ENCODE measurements around the gene ELOA. TPM values are rescaled to one million over a fixed set of nuclear protein-coding genes. Genes with fewer than 3 reads are reported as not detected.

Gene ELOA
- total RNA-seq, 2 donors from 2014 or later: 34.7 to 39.7 TPM

DNA sequence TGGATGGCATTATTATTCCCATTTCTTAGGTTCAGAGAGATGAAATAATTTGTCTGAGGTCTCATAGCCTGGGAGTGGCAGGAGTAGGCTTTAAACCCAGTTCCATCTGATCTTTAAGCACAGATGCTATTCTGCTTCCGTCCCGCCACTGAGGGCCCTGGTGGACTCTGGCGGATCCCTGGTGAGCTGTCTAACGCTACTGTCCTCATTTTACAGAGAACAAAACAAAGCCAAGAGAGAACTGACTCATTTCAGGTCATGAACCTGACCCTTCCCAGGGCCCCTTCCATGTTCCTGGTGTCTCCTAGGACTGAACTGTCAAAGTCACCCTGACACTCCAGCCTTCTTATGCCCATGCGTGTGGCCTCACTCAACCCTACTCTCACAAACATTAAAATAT is 60.4 kb downstream of the ELOA start:
- no peaks in the 10 kb centered on the region for H3K9me3 ChIP-seq (ENCODE audit: control insufficient read depth, low read length, poor library complexity, severe bottlenecking)
- Mint-ChIP-seq H3K27me3 (no peaks in the 10 kb centered on the region), H3K27ac (peak overlapping the region; percentile 88)

DNA sequence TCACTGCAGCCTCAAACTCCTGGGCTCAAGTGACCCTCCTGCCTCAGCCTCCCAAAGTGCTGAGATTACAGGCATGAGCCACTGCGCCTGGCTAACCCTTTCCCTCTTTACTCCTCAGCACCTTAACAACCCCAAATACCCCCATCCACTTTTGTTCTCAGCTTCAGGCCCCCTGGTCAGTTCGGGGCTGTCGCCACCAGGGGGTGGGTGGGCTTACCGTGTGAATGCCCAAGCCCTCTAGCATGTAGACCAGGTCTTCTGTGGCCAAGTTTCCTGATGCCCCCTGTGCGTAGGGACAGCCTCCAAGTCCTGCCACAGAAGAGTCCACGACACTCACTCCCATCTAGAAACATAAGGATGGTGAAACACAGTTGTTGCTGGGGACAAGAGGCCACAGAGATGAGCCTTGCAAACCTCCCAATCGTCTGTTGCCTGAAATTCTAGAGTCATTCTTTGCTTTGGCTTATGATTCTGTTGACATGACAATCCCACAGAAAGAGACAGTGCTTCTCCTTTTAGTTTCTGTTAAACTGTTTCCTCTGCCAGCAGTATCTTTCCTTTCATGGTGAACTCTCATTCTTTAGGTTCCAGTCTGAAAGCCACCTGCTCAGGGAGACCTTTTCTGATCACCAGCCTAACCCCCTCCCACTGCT is 61.0 kb downstream of the ELOA start:
- peaks cover 5% of the 10 kb centered on the region for H3K36me3 Mint-ChIP-seq (ENCODE audit: low read depth)
- DNase-seq (no peak), ATAC-seq (no peak)
- H3K27me3 Mint-ChIP-seq: no peaks in the 10 kb centered on the region
- peaks cover 19% of the 10 kb centered on the region for H3K4me1 Mint-ChIP-seq
- H3K4me3 Mint-ChIP-seq: no peak overlapping the region
- H3K9me3 ChIP-seq (ENCODE audit: control insufficient read depth, low read length, poor library complexity, severe bottlenecking): no peaks in the 10 kb centered on the region
- peak overlapping the region; percentile 88 for H3K27ac Mint-ChIP-seq

More for the DNA sequence above, 60.4 kb downstream of the ELOA start:
- Mint-ChIP-seq H3K4me3 (no peak overlapping the region), H3K4me1 (peaks cover 24% of the 10 kb centered on the region), H3K36me3 (ENCODE audit: low read depth) (peaks cover 5% of the 10 kb centered on the region)
- DNase-seq (no peak), ATAC-seq (no peak)

DNA sequence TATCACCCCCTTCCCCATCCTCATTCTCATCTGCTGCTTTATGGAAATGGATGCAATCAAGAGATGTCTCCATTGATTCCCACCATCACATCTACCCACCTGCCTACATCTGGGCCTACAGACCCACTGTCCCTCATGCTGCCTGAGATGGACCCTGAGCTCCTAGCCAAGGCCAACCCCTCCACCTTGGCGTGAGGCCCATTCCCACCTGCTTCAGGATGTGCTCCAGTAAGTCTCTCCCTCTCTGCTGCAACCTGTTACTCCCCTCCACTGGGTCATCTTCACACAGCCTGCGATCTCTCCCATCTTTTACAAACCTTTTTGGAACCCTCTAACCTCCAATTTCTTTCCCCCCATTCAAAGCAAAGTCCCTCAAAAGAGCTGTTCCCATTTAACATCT is 61.8 kb downstream of the ELOA start:
- Mint-ChIP-seq H3K4me3 (no peak overlapping the region), H3K27ac (no peak overlapping the region), H3K4me1 (peaks cover 20% of the 10 kb centered on the region), H3K36me3 (ENCODE audit: low read depth) (peaks cover 5% of the 10 kb centered on the region), H3K27me3 (no peaks in the 10 kb centered on the region)
- ATAC-seq (no peak), DNase-seq (no peak)
- H3K9me3 ChIP-seq (ENCODE audit: control insufficient read depth, low read length, poor library complexity, severe bottlenecking): no peaks in the 10 kb centered on the region

DNA sequence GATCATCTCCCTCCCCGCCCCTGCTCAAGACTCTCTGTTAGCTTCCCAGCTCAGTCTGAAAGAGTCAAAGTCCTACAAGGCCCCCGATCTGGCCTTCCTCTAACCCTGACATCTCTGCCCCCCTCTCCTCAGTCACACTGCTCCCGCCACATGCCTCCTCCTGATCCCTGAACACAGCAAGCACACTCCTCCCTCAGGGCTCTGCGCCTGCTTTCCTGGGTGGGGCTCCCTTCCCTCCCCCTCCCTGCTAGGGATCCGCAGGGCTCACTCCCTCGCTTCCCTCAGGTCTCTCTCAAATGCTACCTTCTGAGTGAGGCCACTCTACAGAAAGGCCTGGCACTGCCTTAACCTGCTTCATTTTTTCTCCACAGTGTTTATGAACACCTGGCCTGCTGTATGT is 63.0 kb downstream of the ELOA start:
- H3K4me3 Mint-ChIP-seq: no peak overlapping the region
- H3K27me3 Mint-ChIP-seq: no peaks in the 10 kb centered on the region
- H3K36me3 Mint-ChIP-seq (ENCODE audit: low read depth): peaks cover 10% of the 10 kb centered on the region
- DNase-seq (no peak), ATAC-seq (no peak)
- H3K9me3 ChIP-seq (ENCODE audit: control insufficient read depth, low read length, poor library complexity, severe bottlenecking): no peaks in the 10 kb centered on the region
- peaks cover 28% of the 10 kb centered on the region for H3K4me1 Mint-ChIP-seq
- H3K27ac Mint-ChIP-seq: peak overlapping the region; percentile 74

DNA sequence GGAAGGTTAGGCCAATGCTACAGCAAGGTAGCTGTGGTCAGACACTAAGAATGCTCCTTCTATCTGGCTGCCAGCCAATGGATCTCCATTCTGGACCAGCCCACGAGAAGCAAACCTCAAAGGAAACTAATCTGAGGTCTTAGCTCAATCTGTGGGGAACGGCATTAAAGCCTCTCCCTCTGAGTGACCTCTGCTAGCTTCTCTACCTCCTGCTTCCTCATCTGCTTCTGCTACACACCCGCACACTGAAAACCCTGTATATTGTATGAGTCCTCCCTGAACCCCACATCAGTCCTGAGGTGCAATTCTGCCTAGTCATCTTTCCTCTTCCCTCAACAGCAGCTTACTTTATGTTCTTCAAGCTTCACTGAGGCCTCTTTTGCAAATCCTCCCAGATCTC is 64.2 kb downstream of the ELOA start:
- H3K9me3 ChIP-seq (ENCODE audit: control insufficient read depth, low read length, poor library complexity, severe bottlenecking): no peaks in the 10 kb centered on the region
- Mint-ChIP-seq H3K27me3 (no peaks in the 10 kb centered on the region), H3K4me3 (no peak overlapping the region), H3K27ac (peak overlapping the region; percentile 47), H3K36me3 (ENCODE audit: low read depth) (peaks cover 11% of the 10 kb centered on the region), H3K4me1 (peaks cover 29% of the 10 kb centered on the region)
- no peak for DNase-seq
- ATAC-seq: no peak

DNA sequence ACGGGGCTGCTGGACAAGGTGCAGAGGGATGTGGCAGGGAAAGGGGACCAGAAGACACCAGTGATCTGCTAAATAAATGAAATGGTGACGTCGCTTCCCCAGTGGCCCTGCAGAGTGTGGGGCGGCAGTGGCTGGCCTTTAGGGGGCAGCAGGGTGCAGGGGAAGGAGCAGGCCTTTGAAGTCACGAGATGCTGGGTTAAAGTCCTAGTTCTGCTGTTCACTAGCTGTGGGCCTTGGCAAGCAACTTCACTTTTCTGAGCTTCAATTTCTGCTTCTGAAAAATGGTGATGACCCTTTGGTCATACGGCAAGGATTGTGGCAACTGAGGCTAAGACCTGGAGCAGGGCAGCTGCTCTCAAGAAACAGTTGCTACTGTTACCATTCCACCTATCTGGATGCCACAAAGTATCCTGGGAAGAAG is 66.5 kb downstream of the ELOA start:
- Mint-ChIP-seq H3K36me3 (ENCODE audit: low read depth) (peaks cover 11% of the 10 kb centered on the region), H3K27me3 (no peaks in the 10 kb centered on the region), H3K27ac (peak overlapping the region; percentile 9), H3K4me3 (no peak overlapping the region), H3K4me1 (peaks cover 29% of the 10 kb centered on the region)
- ATAC-seq: peak; percentile 95
- DNase-seq: peak; percentile 63 to 79 (median 67)
- no peaks in the 10 kb centered on the region for H3K9me3 ChIP-seq (ENCODE audit: control insufficient read depth, low read length, poor library complexity, severe bottlenecking)

DNA sequence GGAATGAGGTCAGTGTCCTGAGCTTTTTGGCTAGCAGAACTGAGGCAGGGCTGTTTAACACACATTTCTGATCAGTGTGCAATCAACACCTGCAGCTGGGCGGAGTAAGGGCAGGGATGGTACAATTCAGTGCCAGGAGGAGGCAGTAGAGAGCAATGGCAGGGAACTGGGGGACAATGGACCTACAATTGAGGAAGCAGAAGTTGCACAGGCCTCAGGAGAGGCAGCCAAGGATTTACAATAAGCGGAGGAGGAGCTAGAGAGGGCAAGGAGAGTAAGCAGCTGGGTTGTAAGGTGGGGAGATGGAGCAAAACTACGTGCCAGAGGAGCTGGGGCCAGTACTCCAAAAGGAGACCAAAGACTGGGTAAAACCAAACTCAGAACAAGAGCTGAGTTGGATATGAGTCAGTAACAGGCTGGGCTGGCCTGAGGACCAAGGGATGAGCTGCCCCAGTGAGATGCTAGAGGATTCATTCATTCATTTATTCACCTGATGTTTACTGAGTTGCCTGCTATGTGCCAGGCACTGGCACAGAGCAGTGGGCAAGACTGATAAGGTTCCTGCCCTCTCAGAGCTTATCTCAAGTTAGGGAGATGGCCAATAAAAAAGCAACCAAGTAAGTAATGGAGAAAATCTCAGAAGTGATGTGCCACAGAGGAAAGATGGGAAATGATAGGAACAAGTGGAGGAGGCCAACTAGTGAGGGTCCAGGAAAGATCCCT is 67.7 kb downstream of the ELOA start:
- peaks cover 6% of the 10 kb centered on the region for H3K36me3 Mint-ChIP-seq (ENCODE audit: low read depth)
- H3K27ac Mint-ChIP-seq: peak overlapping the region; percentile 53
- no peaks in the 10 kb centered on the region for H3K27me3 Mint-ChIP-seq
- H3K4me3 Mint-ChIP-seq: no peak overlapping the region
- peaks cover 19% of the 10 kb centered on the region for H3K4me1 Mint-ChIP-seq
- no peaks in the 10 kb centered on the region for H3K9me3 ChIP-seq (ENCODE audit: control insufficient read depth, low read length, poor library complexity, severe bottlenecking)
- DNase-seq (peak in 1 of 3 donors; percentile 48), ATAC-seq (peak; percentile 75)

Other genes with a start within 250 kb of the ELOA start
- gene E2F2, start 212.2 kb upstream of the ELOA start, total RNA-seq: 1 to 10 TPM; 5.4 TPM
- 10 to 100 TPM in 1 of 2 donors, 1 to 10 TPM in 1; 8.6 to 10.7 TPM for gene ID3, start 184.0 kb upstream of the ELOA start, total RNA-seq
- gene RPL11, start 51.7 kb upstream of the ELOA start, total RNA-seq: 1,000 to 10,000 TPM; 1,753 to 1,861 TPM
- 10 to 100 TPM; 67.8 to 80.6 TPM for gene PITHD1, start 34.9 kb downstream of the ELOA start, total RNA-seq
- gene LYPLA2, start 47.7 kb downstream of the ELOA start, total RNA-seq: 10 to 100 TPM; 52.1 to 57.1 TPM
- gene GALE, start 57.3 kb downstream of the ELOA start, total RNA-seq: 1 to 10 TPM; 9.1 to 9.5 TPM
- gene HMGCL, start 82.0 kb downstream of the ELOA start, total RNA-seq: 10 to 100 TPM; 13.4 to 16.8 TPM
- gene FUCA1, start 124.8 kb downstream of the ELOA start, total RNA-seq: 1 to 10 TPM; 4.7 to 4.8 TPM
- under 1 TPM; 0.13 to 0.85 TPM for gene CNR2, start 169.9 kb downstream of the ELOA start, total RNA-seq
- 100 to 1,000 TPM; 121 to 149 TPM for gene PNRC2, start 216.4 kb downstream of the ELOA start, total RNA-seq
- 100 to 1,000 TPM; 232 to 239 TPM for gene SRSF10, start 236.9 kb downstream of the ELOA start, total RNA-seq

Data from T-helper 17 cell (primary cell).